ENCODE measurements around the gene QKI. TPM values are rescaled to one million over a fixed set of nuclear protein-coding genes. Genes with fewer than 3 reads are reported as not detected.

QKI gene
- total RNA-seq = 237 and 263 TPM in 2 replicates

GRCh38 chr6:163414117-163414945, at the start of gene QKI:
QKI (plus strand) TSS chr6:163414718; CDS start chr6:163415194, 476 bp downstream.

Measured in dermis lymphatic vessel endothelial cell (primary cell).